Heart left ventricle (tissue), 16 donors: ENCODE results near the gene ACKR3. TPM values are rescaled to one million over a fixed set of nuclear protein-coding genes. Genes with fewer than 3 reads are reported as not detected.

Source experiments
- ATAC-seq, 4 donors: fragments of 200-7000 bp; cut with Tn5 transposase; one replicate each; pipeline ENCODE4 v1.9.1; 2020 to 2022; ENCODE audit warnings: moderate library complexity in 4 of 4, mild to moderate bottlenecking in 3 of 4, moderate number of reproducible peaks in 1 of 4
- DNase-seq, 5 donors: peaks; one replicate each; pipeline ENCODE4 v3.0.0-alpha.2; 2020
- H3K27ac ChIP-seq, 12 donors: fragments of 200-600 bp; sonication (generic) in 4 of 12; one replicate each; pipeline versions ENCODE4 v1.5.0 to v1.8.0; 2016 to 2022; ENCODE audit warnings: mild to moderate bottlenecking in 2 of 12
- H3K27me3 ChIP-seq, 9 donors: fragments of 200-600 bp; sonication (generic) in 2 of 9; one replicate each; pipeline versions ENCODE4 v1.5.1 to v1.8.0; 2016 to 2022; ENCODE audit warnings: mild to moderate bottlenecking in 3 of 9
- H3K36me3 ChIP-seq, 9 donors: fragments of 200-600 bp; sonication (generic) in 2 of 9; one replicate each; pipeline versions ENCODE4 v1.5.0 to v1.8.0; 2018 to 2022; ENCODE audit warnings: mild to moderate bottlenecking in 2 of 9
- H3K4me1 ChIP-seq, 12 donors: fragments of 200-600 bp; sonication (generic) in 4 of 12; one replicate each; pipeline versions ENCODE4 v1.5.0 to v1.8.0; 2016 to 2022; ENCODE audit warnings: mild to moderate bottlenecking in 3 of 12
- H3K4me3 ChIP-seq, 12 donors: fragments of 200-600 bp; sonication (generic) in 4 of 12; one replicate each; pipeline versions ENCODE4 v1.5.0 to v1.8.0; 2017 to 2022; ENCODE audit warnings: mild to moderate bottlenecking in 9 of 12, moderate library complexity in 4 of 12
- H3K9me3 ChIP-seq, 12 donors: fragments of 200-600 bp; sonication (generic) in 4 of 12; one replicate each; pipeline versions ENCODE4 v1.5.0 to v1.8.0; 2016 to 2022; ENCODE audit warnings: mild to moderate bottlenecking in 1 of 12
- POLR2A ChIP-seq, 2 donors: fragments of 450-650 bp; IDR thresholded peaks; one replicate each; pipeline ENCODE4 v1.6.1; 2017; ENCODE audit warnings: antibody characterized with exemption in 2 of 2, mild to moderate bottlenecking in 2 of 2, moderate library complexity in 2 of 2
- WGBS, 4 donors: extraction: QIAGEN DNeasy Blood & Tissue Kit in 2 of 4; methylation state at CpG; one replicate each; pipeline versions ENCODE4 v1.1.5 to v1.1.7; 2013 to 2018; 5-methylcytosine and 5-hydroxymethylcytosine counted together
- intact Hi-C, 10 donors: fragments of 100-400 bp; cut with DNase I; formaldehyde crosslinking; loops; one replicate each; pipeline versions ENCODE4 v1.11.1 to v1.14.2; 2022
- polyA plus RNA-seq, 2 donors: library from polyadenylated mRNA; stranded (reverse); fragments of 200-250 nt; gene quantifications; one replicate each; pipeline ENCODE4 v1.2.3, GENCODE V29; 2013
- total RNA-seq, 9 donors: library from RNA; depleted of rRNA in 2 of 9; stranded (reverse); fragments of >200 nt in 2 of 9; fragmentation: NEBNext Ultra II Directional in 3 of 9; extraction: Animal tissue kit (Norgen Biotek cat#: 25700) in 3 of 9; gene quantifications; one replicate each; pipeline versions ENCODE4 v1.1.0 to v1.2.4, GENCODE V29; 2016 to 2023
- TF ChIP-seq, protein P1 (sequence below), 12 donors: fragments of 200-600 bp; sonication (generic) in 4 of 12; IDR thresholded peaks; one replicate each; pipeline versions ENCODE4 v1.5.0 to v1.8.0; 2018 to 2022; ENCODE audit warnings: antibody characterized with exemption in 12 of 12, mild to moderate bottlenecking in 5 of 12
- donor health status: ischemic (EF 13 %, LVEDD 7.1; RV severe dilation, severe dysfunction).
- donor health status: healthy with polysubstance abuse.
- donor health status: DM: no; HTN: yes; CAD: no.
- donor health status: DM: no; HTN: no; CAD: no.
- donor health status: ischemic (EF 25% LVEDD 6.9; RV normal size, moderate dysfunction).
- donor health status: ischemic (EF 25% LVEDD 5.7; RV mildly dilated, moderate dysfunction).
- donor health status: healthy.
- donor health status: DM: yes; HTN: yes; CAD: no.
- donor health status: ischemic (EF 35%, LVEDD 5.7; RV mildly dilated, moderate dysfunction).
- donor health status: nonischemic (EF 11% LVEDD 7.7; RV severe dilation, severe dysfunction).
- donor health status: DM: yes; HTN: yes; CAD: no.
- donor health status: PGD.
- donor health status: ischemic (EF 29% LVEDD 5.4; RV normal size, mild dysfunction).
- donor health status: nonischemic (EF 23%, LVEDD 6.1; RV moderate dilation, normal function).

Gene ACKR3
- total and polyA plus RNA-seq, 11 donors = 12.8 to 56.3 (median 29.8) TPM

DNA sequence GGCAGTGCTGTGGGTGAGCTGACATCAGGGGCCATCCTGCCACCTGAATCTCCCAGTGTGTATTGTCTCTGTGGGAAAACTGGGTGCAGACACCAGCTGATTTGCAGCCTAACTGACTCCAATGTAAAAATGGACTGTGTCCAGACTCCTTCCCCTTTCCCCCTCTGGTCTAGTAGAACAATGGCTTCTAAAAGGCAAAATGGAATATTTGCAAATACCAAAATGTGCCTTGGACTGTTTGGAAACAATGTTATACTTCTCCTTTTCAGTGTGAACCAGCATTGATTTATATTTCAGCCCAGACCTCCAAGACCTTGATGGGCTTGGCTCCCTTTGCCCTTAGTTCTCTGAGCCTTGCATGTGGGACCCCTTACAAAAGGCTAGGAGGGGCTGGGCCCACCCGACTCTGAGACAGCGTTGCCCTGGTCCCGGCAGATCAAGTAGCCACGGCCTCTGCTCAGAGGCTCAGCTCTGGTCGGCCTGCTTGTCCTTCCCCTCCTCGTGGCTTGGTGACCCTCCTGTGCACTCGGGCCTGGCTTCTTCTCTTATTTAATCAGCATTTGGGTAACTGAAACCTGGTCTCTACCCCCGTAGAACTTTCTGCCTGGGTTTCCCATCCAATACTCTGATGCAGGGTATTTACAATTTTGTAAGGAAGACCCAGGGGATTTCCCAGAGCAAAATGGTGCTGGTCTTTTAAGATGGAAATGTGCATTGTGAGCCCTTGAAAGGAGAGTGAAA lies 18.0 kb upstream of the ACKR3 start:
- H3K27ac ChIP-seq = no peak overlapping the region
- WGBS, 4 donors = 80 to 89% (median 88%) methylated on average over 8 of the region's 8 CpGs
- H3K4me1 ChIP-seq = peaks cover 0 to 16% (median 0%) of the 10 kb centered on the region in 12 donors
- TF ChIP-seq, protein P1, sequence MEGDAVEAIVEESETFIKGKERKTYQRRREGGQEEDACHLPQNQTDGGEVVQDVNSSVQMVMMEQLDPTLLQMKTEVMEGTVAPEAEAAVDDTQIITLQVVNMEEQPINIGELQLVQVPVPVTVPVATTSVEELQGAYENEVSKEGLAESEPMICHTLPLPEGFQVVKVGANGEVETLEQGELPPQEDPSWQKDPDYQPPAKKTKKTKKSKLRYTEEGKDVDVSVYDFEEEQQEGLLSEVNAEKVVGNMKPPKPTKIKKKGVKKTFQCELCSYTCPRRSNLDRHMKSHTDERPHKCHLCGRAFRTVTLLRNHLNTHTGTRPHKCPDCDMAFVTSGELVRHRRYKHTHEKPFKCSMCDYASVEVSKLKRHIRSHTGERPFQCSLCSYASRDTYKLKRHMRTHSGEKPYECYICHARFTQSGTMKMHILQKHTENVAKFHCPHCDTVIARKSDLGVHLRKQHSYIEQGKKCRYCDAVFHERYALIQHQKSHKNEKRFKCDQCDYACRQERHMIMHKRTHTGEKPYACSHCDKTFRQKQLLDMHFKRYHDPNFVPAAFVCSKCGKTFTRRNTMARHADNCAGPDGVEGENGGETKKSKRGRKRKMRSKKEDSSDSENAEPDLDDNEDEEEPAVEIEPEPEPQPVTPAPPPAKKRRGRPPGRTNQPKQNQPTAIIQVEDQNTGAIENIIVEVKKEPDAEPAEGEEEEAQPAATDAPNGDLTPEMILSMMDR (IDR thresholded peaks at IDR 0.05) = no peak
- TF ChIP-seq POLR2A (IDR thresholded peaks at IDR 0.05) = no peak
- H3K27me3 ChIP-seq = no peaks in the 10 kb centered on the region
- no peak for ATAC-seq
- no peak overlapping the region for H3K4me3 ChIP-seq
- intact Hi-C loops = no loop called here
- peaks cover 0 to 17% (median 0%) of the 10 kb centered on the region in 12 donors for H3K9me3 ChIP-seq
- DNase-seq = no peak
- no peaks in the 10 kb centered on the region for H3K36me3 ChIP-seq

DNA sequence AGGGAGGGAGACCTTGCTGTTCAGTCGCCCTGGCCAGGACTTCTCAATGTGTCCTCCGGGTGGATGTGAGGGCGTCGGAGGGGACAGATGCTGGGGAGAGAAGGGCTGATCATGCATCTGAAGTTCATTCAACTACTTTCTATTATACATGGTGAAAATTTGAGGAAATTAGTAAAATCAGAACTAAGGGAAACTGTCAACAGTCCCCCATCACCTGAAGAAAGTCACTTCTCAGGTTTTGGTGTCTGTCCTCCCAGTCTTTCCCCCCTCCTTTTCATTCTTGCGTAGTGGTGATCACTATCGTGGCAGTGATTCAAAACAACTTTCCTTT lies 17.4 kb upstream of the ACKR3 start:
- Histone ChIP-seq H3K9me3 (peaks cover 0 to 17% (median 0%) of the 10 kb centered on the region in 12 donors), H3K4me1 (peaks cover 0 to 11% (median 0%) of the 10 kb centered on the region in 12 donors), H3K27ac (no peak overlapping the region), H3K4me3 (no peak overlapping the region), H3K36me3 (no peaks in the 10 kb centered on the region), H3K27me3 (no peaks in the 10 kb centered on the region)
- intact Hi-C loops = no loop called here
- WGBS, 4 donors = 91 to 92% (median 91%) methylated on average over 6 of the region's 6 CpGs
- DNase-seq (no peak), ATAC-seq (no peak)
- no peak for TF ChIP-seq POLR2A (IDR thresholded peaks at IDR 0.05)
- TF ChIP-seq, protein P1 (IDR thresholded peaks at IDR 0.05) = no peak

DNA sequence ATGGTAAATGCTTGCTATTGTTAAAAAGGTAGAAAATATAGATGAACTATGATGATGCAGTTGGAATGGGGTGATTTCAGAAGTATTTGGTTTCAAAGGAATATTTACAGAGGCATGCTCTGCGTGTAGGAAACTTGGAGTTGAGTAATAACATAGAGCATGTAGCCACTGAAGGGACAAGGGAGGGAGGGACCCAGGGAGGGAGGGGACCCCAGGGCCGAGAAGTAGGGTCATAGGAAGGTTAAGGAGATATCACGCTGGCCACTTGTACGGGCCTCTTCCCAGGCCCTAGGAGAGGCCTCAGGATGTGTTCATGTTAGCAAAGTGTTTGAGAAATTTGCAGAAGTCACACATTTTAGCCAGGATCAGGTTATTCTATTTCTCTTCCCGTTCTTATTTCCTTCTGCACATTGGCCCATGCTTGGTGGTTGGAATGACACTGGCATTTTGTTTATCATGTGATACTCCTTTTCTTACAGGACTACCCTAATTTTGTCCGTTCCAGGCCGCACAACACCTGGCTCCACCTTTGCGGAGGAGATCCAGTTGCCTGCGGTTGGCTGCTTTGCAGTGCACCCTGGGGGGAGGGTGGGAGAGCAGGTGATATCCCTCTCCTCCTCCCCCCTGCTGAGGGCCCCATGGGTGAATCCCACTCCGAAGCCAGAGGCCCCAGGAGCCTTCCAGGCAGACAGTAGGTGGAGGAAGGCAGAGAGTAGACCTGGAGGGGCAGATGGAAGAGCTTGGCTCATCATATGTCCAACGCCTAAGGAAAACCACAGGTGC lies 16.9 kb upstream of the ACKR3 start:
- intact Hi-C loops = no loop called here

DNA sequence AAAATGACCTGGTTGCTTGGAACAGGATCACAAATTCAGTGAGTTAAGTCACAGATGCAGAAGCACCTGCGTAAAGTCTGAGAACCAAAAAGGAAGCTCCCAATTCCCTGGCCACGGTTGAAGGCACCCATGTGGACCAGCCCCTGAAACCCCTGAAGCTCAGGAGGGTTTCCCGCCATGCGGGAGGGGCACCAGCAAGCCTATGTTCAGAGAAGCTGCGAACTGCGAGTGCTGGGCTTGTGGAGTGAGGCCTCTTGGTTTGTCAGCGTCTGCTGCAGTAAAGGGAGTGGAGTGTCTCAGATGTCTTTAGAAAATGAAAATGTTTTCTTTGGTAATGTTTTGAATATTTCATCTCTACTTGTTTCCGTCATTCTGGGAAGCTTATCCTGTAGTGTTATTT lies 16.1 kb upstream of the ACKR3 start:
- Histone ChIP-seq H3K27ac (no peak overlapping the region), H3K9me3 (peaks cover 0 to 9% (median 0%) of the 10 kb centered on the region in 12 donors), H3K4me3 (no peak overlapping the region), H3K36me3 (no peaks in the 10 kb centered on the region), H3K27me3 (no peaks in the 10 kb centered on the region), H3K4me1 (no peaks in the 10 kb centered on the region)
- TF ChIP-seq POLR2A (IDR thresholded peaks at IDR 0.05) = no peak
- TF ChIP-seq, protein P1 (IDR thresholded peaks at IDR 0.05) = no peak
- intact Hi-C loops = no loop called here
- DNase-seq (no peak), ATAC-seq (no peak)
- 90 to 95% (median 93%) methylated on average over 8 of the region's 8 CpGs for WGBS, 4 donors

More for the DNA sequence above, 16.9 kb upstream of the ACKR3 start:
- DNase-seq (no peak), ATAC-seq (peak in 1 of 4 donors; percentile 52)
- 75 to 83% (median 78%) methylated on average over 11 of the region's 11 CpGs for WGBS, 4 donors
- Histone ChIP-seq H3K9me3 (peaks cover 0 to 12% (median 0%) of the 10 kb centered on the region in 12 donors), H3K27ac (no peak overlapping the region), H3K36me3 (no peaks in the 10 kb centered on the region), H3K27me3 (no peaks in the 10 kb centered on the region), H3K4me1 (peaks cover 0 to 6% (median 0%) of the 10 kb centered on the region in 12 donors), H3K4me3 (no peak overlapping the region)
- TF ChIP-seq, protein P1 (IDR thresholded peaks at IDR 0.05) = no peak
- TF ChIP-seq POLR2A (IDR thresholded peaks at IDR 0.05) = no peak
